Choroid plexus epithelial cell (primary cell): ENCODE measurements around the gene AGRN.
A peak's percentile ranks its signal among the peaks of the same experiment; 100 is the strongest.
"Not testable (repeated sequence)": the region's sequence is repeated elsewhere in the genome, so short reads cannot be mapped to it uniquely, and the experiment has no call there.

Source experiments
- DNase-seq: peaks from one replicate; pipeline ENCODE4 v3.0.0-alpha.2; 2010; ENCODE audit warnings: low read depth
- H3K4me3 ChIP-seq: 2 replicates; pipeline ENCODE4 v1.5.1; 2011; ENCODE audit warnings: low read depth, mild to moderate bottlenecking, control low read depth, low read length, moderate library complexity
- TF ChIP-seq, protein P1 (sequence below): conservative IDR thresholded peaks from 2 replicates; pipeline ENCODE4 v1.5.1; 2011; ENCODE audit warnings: low read depth, mild to moderate bottlenecking, control low read depth, inconsistent platforms, low read length, moderate library complexity

The AGRN gene

DNA sequence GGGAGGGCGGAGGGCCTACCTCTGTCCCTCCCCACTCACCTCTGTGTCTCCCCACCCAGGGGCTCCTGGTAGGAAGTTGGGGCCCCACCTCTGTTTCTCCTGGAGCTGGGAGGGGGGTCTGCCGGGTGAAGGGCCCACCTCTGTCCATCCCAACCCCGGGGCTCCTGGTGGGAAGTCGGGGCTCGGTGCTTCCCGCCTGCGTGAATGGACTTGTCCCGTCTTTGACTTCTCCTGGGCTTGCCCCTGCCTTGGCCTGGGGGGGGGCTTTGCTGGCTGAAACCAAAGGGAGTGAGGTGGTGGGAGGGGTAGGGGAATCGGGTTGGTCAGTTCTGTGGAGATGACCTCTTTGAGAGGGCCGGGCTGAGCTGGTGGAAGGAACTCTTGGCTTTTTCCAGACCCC is 5.8 kb downstream of the AGRN start:
- TF ChIP-seq, protein P1, sequence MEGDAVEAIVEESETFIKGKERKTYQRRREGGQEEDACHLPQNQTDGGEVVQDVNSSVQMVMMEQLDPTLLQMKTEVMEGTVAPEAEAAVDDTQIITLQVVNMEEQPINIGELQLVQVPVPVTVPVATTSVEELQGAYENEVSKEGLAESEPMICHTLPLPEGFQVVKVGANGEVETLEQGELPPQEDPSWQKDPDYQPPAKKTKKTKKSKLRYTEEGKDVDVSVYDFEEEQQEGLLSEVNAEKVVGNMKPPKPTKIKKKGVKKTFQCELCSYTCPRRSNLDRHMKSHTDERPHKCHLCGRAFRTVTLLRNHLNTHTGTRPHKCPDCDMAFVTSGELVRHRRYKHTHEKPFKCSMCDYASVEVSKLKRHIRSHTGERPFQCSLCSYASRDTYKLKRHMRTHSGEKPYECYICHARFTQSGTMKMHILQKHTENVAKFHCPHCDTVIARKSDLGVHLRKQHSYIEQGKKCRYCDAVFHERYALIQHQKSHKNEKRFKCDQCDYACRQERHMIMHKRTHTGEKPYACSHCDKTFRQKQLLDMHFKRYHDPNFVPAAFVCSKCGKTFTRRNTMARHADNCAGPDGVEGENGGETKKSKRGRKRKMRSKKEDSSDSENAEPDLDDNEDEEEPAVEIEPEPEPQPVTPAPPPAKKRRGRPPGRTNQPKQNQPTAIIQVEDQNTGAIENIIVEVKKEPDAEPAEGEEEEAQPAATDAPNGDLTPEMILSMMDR = no peak
- H3K4me3 ChIP-seq = no peak overlapping the region
- DNase-seq = no peak

GRCh38 chr1:1026599-1027413 is 6.9 kb downstream of the AGRN start:
- TF ChIP-seq, protein P1 = no peak
- no peak overlapping the region for H3K4me3 ChIP-seq
- DNase-seq = no peak

DNA sequence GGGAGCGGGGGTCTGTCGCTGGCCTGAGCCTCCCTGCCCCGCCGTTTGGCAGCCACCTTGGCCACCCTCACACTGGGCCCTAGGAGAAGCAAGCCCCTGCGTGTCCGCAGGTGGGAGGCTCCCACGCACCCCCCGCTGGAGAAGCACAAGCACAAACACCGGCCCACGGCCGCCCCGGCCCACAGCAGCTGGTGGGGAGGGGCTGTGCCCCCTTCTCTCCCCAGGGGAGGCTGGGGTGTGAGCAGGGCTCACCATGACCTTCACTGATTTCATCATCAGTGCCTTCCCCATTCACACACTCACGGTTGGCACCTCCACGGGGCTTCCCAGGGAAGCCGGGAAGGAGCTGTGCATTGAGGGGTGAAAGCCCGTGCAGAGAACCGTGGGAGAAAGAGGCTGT is 7.9 kb downstream of the AGRN start:
- TF ChIP-seq, protein P1 = no peak
- no peak overlapping the region for H3K4me3 ChIP-seq
- no peak for DNase-seq

GRCh38 chr1:1030867-1031658 is 11.1 kb downstream of the AGRN start:
- H3K4me3 ChIP-seq, DNase-seq: not testable (repeated sequence)

- no peak overlapping the region for H3K4me3 ChIP-seq
- TF ChIP-seq, protein P1 = no peak
- no peak for DNase-seq
These were observed 11.8 kb downstream of the AGRN start for GRCh38 chr1:1031659-1032235.

GRCh38 chr1:1032424-1032823 is 12.5 kb downstream of the AGRN start:
- no peak overlapping the region for H3K4me3 ChIP-seq
- DNase-seq = no peak
- TF ChIP-seq, protein P1 = no peak

- peak overlapping the region; percentile 52 for H3K4me3 ChIP-seq
- peak; percentile 74 for DNase-seq
- TF ChIP-seq, protein P1 = peak; percentile 72
These were observed 13.2 kb downstream of the AGRN start for GRCh38 chr1:1033009-1033587.
